Breast epithelium (tissue), 4 donors: ENCODE measurements around the gene RNF130. TPM values are rescaled to one million over a fixed set of nuclear protein-coding genes. Genes with fewer than 3 reads are reported as not detected.
A peak's percentile ranks its signal among the peaks of the same experiment; 100 is the strongest.

ENCODE experiments used
- DNase-seq, 2 donors: peaks; one replicate each; pipeline ENCODE4 v3.0.0-alpha.2; 2019; ENCODE audit warnings: low spot score in 2 of 2
- H3K27ac ChIP-seq, 2 donors: fragments of 200-600 bp; sonication (generic) in 1 of 2; one replicate each; pipeline ENCODE4 v1.5.1; 2016 to 2019; ENCODE audit warnings: mild to moderate bottlenecking in 1 of 2
- H3K27me3 ChIP-seq, 2 donors: fragments of 200-600 bp; sonication (generic) in 1 of 2; one replicate each; pipeline versions ENCODE4 v1.5.1 to v1.6.0; 2017 to 2019; ENCODE audit warnings: control low read depth in 1 of 2, mild to moderate bottlenecking in 1 of 2
- H3K36me3 ChIP-seq: fragments of 200-600 bp; one replicate; pipeline ENCODE4 v1.5.1; 2019
- H3K4me1 ChIP-seq, 2 donors: fragments of 200-600 bp; sonication (generic); one replicate each; pipeline ENCODE4 v1.5.1; 2016 to 2019; ENCODE audit warnings: control low read depth in 1 of 2
- H3K4me3 ChIP-seq, 3 donors: fragments of 200-600 bp; sonication (generic); 1 replicate in 2 of 3; 2 replicates in 1 of 3; pipeline ENCODE4 v1.5.1; 2016 to 2019; ENCODE audit warnings: mild to moderate bottlenecking in 3 of 3, moderate library complexity in 2 of 3
- H3K9me3 ChIP-seq, 2 donors: fragments of 200-600 bp; sonication (generic) in 1 of 2; one replicate each; pipeline ENCODE4 v1.5.1; 2016 to 2019; ENCODE audit warnings: control low read depth in 1 of 2
- CTCF ChIP-seq, 3 donors: fragments of 450-650 bp; IDR thresholded peaks; one replicate each; pipeline ENCODE4 v1.5.1; 2016 to 2017; ENCODE audit warnings: antibody characterized with exemption in 3 of 3, mild to moderate bottlenecking in 3 of 3, moderate library complexity in 3 of 3
- POLR2A ChIP-seq: fragments of 450-650 bp; IDR thresholded peaks from one replicate; pipeline ENCODE4 v1.6.1; 2016; ENCODE audit warnings: antibody characterized with exemption, mild to moderate bottlenecking, moderate library complexity
- POLR2AphosphoS5 ChIP-seq, 3 donors: sonication (generic); formaldehyde crosslinking; IDR thresholded peaks; one replicate each; pipeline ENCODE4 v1.6.1; 2017; ENCODE audit warnings: antibody characterized with exemption in 3 of 3
- intact Hi-C: fragments of 100-400 bp; cut with DNase I; formaldehyde crosslinking; loops from one replicate; pipeline ENCODE4 v1.15.1; 2023; ENCODE audit warnings: low total_unique reads
- total RNA-seq, 3 donors: library from RNA; depleted of rRNA; stranded (reverse); fragments of >200 nt; gene quantifications; one replicate each; pipeline ENCODE4 v1.1.0, GENCODE V29; 2016

RNF130 gene
- total RNA-seq, 3 donors from 2014 or later = 114 to 267 (median 143) TPM

- TF ChIP-seq POLR2AphosphoS5 (IDR thresholded peaks at IDR 0.05) = no peak
- TF ChIP-seq CTCF (IDR thresholded peaks at IDR 0.05) = no peak
- TF ChIP-seq POLR2A = no peak
- DNase-seq = no peak
- intact Hi-C loops = no loop called here
- no peaks in the 10 kb centered on the region for H3K27me3 ChIP-seq
- H3K27ac ChIP-seq = no peak overlapping the region
- H3K9me3 ChIP-seq = no peaks in the 10 kb centered on the region
- H3K4me3 ChIP-seq = no peak overlapping the region
- no peaks in the 10 kb centered on the region for H3K4me1 ChIP-seq
- H3K36me3 ChIP-seq = no peaks in the 10 kb centered on the region
These were observed 14.3 kb upstream of the RNF130 start for GRCh38 chr5:180085837-180086236.

GRCh38 chr5:180084638-180085561, 13.3 kb upstream of the RNF130 start:
- no peaks in the 10 kb centered on the region for H3K27me3 ChIP-seq
- intact Hi-C loops = no loop called here
- no peak overlapping the region for H3K4me3 ChIP-seq
- H3K27ac ChIP-seq = no peak overlapping the region
- TF ChIP-seq POLR2AphosphoS5 (IDR thresholded peaks at IDR 0.05) (peak in 1 of 3 donors; percentile 9), POLR2A (no peak), CTCF (IDR thresholded peaks at IDR 0.05) (no peak)
- H3K4me1 ChIP-seq = no peaks in the 10 kb centered on the region
- no peaks in the 10 kb centered on the region for H3K9me3 ChIP-seq
- peak in 1 of 2 donors; percentile 42 for DNase-seq
- no peaks in the 10 kb centered on the region for H3K36me3 ChIP-seq

- no peak for TF ChIP-seq POLR2AphosphoS5 (IDR thresholded peaks at IDR 0.05)
- TF ChIP-seq CTCF (IDR thresholded peaks at IDR 0.05) = no peak
- no peak for TF ChIP-seq POLR2A
- H3K27ac ChIP-seq = no peak overlapping the region
- H3K27me3 ChIP-seq = no peaks in the 10 kb centered on the region
- no peak for DNase-seq
- no peaks in the 10 kb centered on the region for H3K36me3 ChIP-seq
- intact Hi-C loops = no loop called here
- H3K4me3 ChIP-seq = no peak overlapping the region
- no peaks in the 10 kb centered on the region for H3K4me1 ChIP-seq
- H3K9me3 ChIP-seq = no peaks in the 10 kb centered on the region
These were observed 12.0 kb upstream of the RNF130 start for GRCh38 chr5:180083529-180084060.

GRCh38 chr5:180082633-180083420, 11.3 kb upstream of the RNF130 start:
- Histone ChIP-seq H3K36me3 (no peaks in the 10 kb centered on the region), H3K27me3 (no peaks in the 10 kb centered on the region), H3K4me1 (no peaks in the 10 kb centered on the region), H3K9me3 (no peaks in the 10 kb centered on the region), H3K4me3 (no peak overlapping the region), H3K27ac (no peak overlapping the region)
- intact Hi-C loops = no loop called here
- TF ChIP-seq CTCF (IDR thresholded peaks at IDR 0.05) = no peak
- TF ChIP-seq POLR2A = no peak
- no peak for TF ChIP-seq POLR2AphosphoS5 (IDR thresholded peaks at IDR 0.05)
- DNase-seq = no peak

- intact Hi-C loops = no loop called here
These were observed 9.9 kb upstream of the RNF130 start for GRCh38 chr5:180081481-180081880.

More at GRCh38 chr5:180081481-180081880, 9.9 kb upstream of the RNF130 start:
- DNase-seq = no peak
- H3K36me3 ChIP-seq = no peaks in the 10 kb centered on the region
- no peak overlapping the region for H3K4me3 ChIP-seq
- no peaks in the 10 kb centered on the region for H3K9me3 ChIP-seq
- TF ChIP-seq POLR2A (no peak), CTCF (IDR thresholded peaks at IDR 0.05) (no peak), POLR2AphosphoS5 (IDR thresholded peaks at IDR 0.05) (no peak)
- H3K27me3 ChIP-seq = no peaks in the 10 kb centered on the region
- H3K4me1 ChIP-seq = no peaks in the 10 kb centered on the region
- H3K27ac ChIP-seq = no peak overlapping the region
